Endodermal cell (in vitro differentiated cells): ENCODE data around the gene ASTN2. TPM values are rescaled to one million over a fixed set of nuclear protein-coding genes. Genes with fewer than 3 reads are reported as not detected.

Source experiments
- DNase-seq: peaks from one replicate; pipeline ENCODE4 v3.0.0-alpha.2; 2017
- H3K27ac ChIP-seq: 2 replicates; pipeline ENCODE4 v1.5.1; 2013; ENCODE audit warnings: mild to moderate bottlenecking, low read depth, low read length, moderate library complexity
- H3K27me3 ChIP-seq: 2 replicates; pipeline ENCODE4 v1.6.1; 2013; ENCODE audit warnings: mild to moderate bottlenecking, low read length, moderate library complexity; ENCODE audit not compliant: insufficient read depth, control insufficient read depth, poor library complexity, severe bottlenecking
- H3K36me3 ChIP-seq: 2 replicates; pipeline ENCODE4 v1.7.0; 2013; ENCODE audit warnings: mild to moderate bottlenecking, low read length, moderate library complexity; ENCODE audit not compliant: control insufficient read depth, insufficient read depth
- H3K4me1 ChIP-seq: one replicate; pipeline ENCODE4 v1.7.0; 2013; ENCODE audit warnings: low read length; ENCODE audit not compliant: control insufficient read depth, insufficient read depth
- H3K4me3 ChIP-seq: 2 replicates; pipeline ENCODE4 v1.5.1; 2013; ENCODE audit warnings: mild to moderate bottlenecking, low read length, moderate library complexity
- H3K9ac ChIP-seq: 2 replicates; pipeline ENCODE4 v1.6.1; 2013; ENCODE audit warnings: mild to moderate bottlenecking, low read length, moderate library complexity; ENCODE audit not compliant: poor library complexity, severe bottlenecking; ENCODE audit errors: extremely low read depth
- H3K9me3 ChIP-seq: 2 replicates; pipeline ENCODE4 v1.6.1; 2013; ENCODE audit warnings: mild to moderate bottlenecking, low read length, moderate library complexity; ENCODE audit not compliant: control insufficient read depth
- H3K27ac Mint-ChIP-seq: 2 replicates; pipeline ENCODE4 v1.8.0; 2020; ENCODE audit warnings: mixed read lengths
- H3K27me3 Mint-ChIP-seq: 2 replicates; pipeline ENCODE4 v1.8.0; 2021; ENCODE audit warnings: mild to moderate bottlenecking, mixed read lengths; ENCODE audit not compliant: insufficient read depth
- H3K36me3 Mint-ChIP-seq: 2 replicates; pipeline ENCODE4 v1.8.0; 2020; ENCODE audit warnings: low read depth, mixed read lengths
- H3K4me1 Mint-ChIP-seq: 2 replicates; pipeline ENCODE4 v1.8.0; 2020; ENCODE audit warnings: mixed read lengths
- H3K4me3 Mint-ChIP-seq: 2 replicates; pipeline ENCODE4 v1.8.0; 2020; ENCODE audit warnings: mild to moderate bottlenecking, moderate library complexity, mixed read lengths
- H3K9me3 Mint-ChIP-seq: 2 replicates; pipeline ENCODE4 v1.8.0; 2020; ENCODE audit warnings: mild to moderate bottlenecking, mixed read lengths
- CTCF ChIP-seq: fragments of 200-600 bp; sonication (generic); conservative IDR thresholded peaks from 2 replicates; pipeline ENCODE4 v1.5.0; 2021; ENCODE audit warnings: antibody characterized with exemption, mild to moderate bottlenecking
- WGBS, 2 experiments: methylation state at CpG; one replicate each; pipeline versions ENCODE4 v1.1.5 to v1.1.7; 2013; ENCODE audit warnings: missing lambda C conversion rate in 2 of 2, mixed read lengths in 1 of 2; ENCODE audit not compliant: insufficient coverage in 1 of 2, insufficient read length in 1 of 2; 5-methylcytosine and 5-hydroxymethylcytosine counted together
- total RNA-seq, 2 donors: library from RNA; stranded (reverse); fragmentation: NEBNext Ultra II Directional in 1 of 2; extraction: Animal tissue kit (Norgen Biotek cat#: 25700) in 1 of 2; gene quantifications; 2 replicates in 1 of 2; 3 replicates in 1 of 2; pipeline ENCODE4 v1.2.1, GENCODE V29; 2021

Gene ASTN2
- total RNA-seq, 2 donors from 2014 or later: 8.9 to 10.4 TPM

DNA sequence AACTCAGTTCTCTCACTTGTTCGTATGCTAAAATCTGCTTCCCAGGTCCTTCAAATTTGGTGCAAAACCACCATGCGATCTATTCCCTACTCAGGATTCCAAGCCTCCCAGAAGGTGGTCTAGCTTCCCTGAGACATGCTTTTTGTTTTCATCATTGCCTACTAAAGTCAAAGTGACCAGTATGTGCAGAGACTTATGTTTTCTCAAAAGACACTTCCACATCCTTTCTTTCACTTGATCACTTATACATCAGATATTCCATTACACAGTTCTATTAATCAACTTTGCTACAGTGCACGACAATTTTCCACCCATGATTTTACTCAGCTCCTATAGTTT is 1019.2 kb downstream of the ASTN2 start:
- TF ChIP-seq CTCF: no peak
- 92 to 100% methylated on average over 2 to 3 of the region's 3 CpGs for WGBS, 2 experiments
- Histone ChIP-seq H3K4me1 (no peaks in the 10 kb centered on the region), H3K27ac (no peak overlapping the region), H3K9me3 (no peaks in the 10 kb centered on the region), H3K9ac (no peak overlapping the region), H3K36me3 (no peaks in the 10 kb centered on the region), H3K27me3 (peaks cover 61% of the 10 kb centered on the region), H3K4me3 (no peak overlapping the region)
- Mint-ChIP-seq H3K4me1 (peaks cover 3% of the 10 kb centered on the region), H3K27ac (no peak overlapping the region), H3K4me3 (no peak overlapping the region), H3K27me3 (peaks cover 42% of the 10 kb centered on the region), H3K36me3 (no peaks in the 10 kb centered on the region), H3K9me3 (no peaks in the 10 kb centered on the region)
- no peak for DNase-seq

- Mint-ChIP-seq H3K27ac (no peak overlapping the region), H3K27me3 (peaks cover 42% of the 10 kb centered on the region), H3K9me3 (no peaks in the 10 kb centered on the region), H3K4me3 (no peak overlapping the region), H3K4me1 (peaks cover 6% of the 10 kb centered on the region), H3K36me3 (no peaks in the 10 kb centered on the region)
- H3K27ac ChIP-seq: no peak overlapping the region
- no peak for DNase-seq
- TF ChIP-seq CTCF: no peak
- no peaks in the 10 kb centered on the region for H3K9me3 ChIP-seq
- 93 to 98% methylated on average over 4 to 5 of the region's 5 CpGs for WGBS, 2 experiments
- no peaks in the 10 kb centered on the region for H3K4me1 ChIP-seq
- no peak overlapping the region for H3K9ac ChIP-seq
- no peaks in the 10 kb centered on the region for H3K36me3 ChIP-seq
- no peak overlapping the region for H3K4me3 ChIP-seq
- peaks cover 61% of the 10 kb centered on the region for H3K27me3 ChIP-seq
These were observed 1019.8 kb downstream of the ASTN2 start for GRCh38 chr9:116394894-116395698.

DNA sequence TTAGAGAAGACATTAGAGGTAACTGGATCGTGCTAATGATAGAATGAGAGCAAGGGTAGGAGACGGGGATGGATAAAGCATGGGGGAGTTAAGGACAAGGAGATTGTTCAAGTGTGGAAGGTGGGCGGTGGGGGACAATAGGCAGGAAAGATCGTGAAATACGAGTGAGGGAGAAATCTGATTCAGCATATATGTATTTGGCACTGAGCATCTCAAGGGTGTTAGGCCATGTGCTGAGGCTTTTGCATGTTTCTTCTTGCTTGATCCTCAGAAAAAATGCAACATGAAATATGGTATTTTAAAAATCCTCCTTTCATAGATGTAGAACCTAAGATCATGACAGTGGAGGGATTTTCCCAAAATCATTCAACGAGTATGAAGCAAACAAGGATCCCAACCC is 1020.8 kb downstream of the ASTN2 start:
- Histone ChIP-seq H3K4me1 (no peaks in the 10 kb centered on the region), H3K9me3 (no peaks in the 10 kb centered on the region), H3K9ac (no peak overlapping the region), H3K36me3 (no peaks in the 10 kb centered on the region), H3K4me3 (no peak overlapping the region), H3K27ac (no peak overlapping the region), H3K27me3 (peaks cover 61% of the 10 kb centered on the region)
- no peak for DNase-seq
- Mint-ChIP-seq H3K27ac (no peak overlapping the region), H3K4me1 (peaks cover 6% of the 10 kb centered on the region), H3K9me3 (no peaks in the 10 kb centered on the region), H3K4me3 (no peak overlapping the region), H3K36me3 (no peaks in the 10 kb centered on the region), H3K27me3 (peaks cover 42% of the 10 kb centered on the region)
- 93 to 94% methylated on average over 5 to 6 of the region's 6 CpGs for WGBS, 2 experiments
- TF ChIP-seq CTCF: no peak
